Stimulated activated CD8-positive, alpha-beta memory T cell treated with anti-CD3 and anti-CD28 coated beads, Interleukin-4, amount 100 ng/mL, for 24 hours (primary cell): ENCODE measurements around the gene SLC25A39.

ENCODE experiments used
- DNase-seq: peaks from one replicate; pipeline ENCODE4 v3.0.0-alpha.2; 2020; ENCODE audit warnings: low read depth

The SLC25A39 gene

GRCh38 chr17:44312396-44313104 is 12.1 kb downstream of the SLC25A39 start:
- no peak for DNase-seq

- no peak for DNase-seq
These were observed 13.0 kb downstream of the SLC25A39 start for GRCh38 chr17:44311562-44312181.

- DNase-seq, result no peak
These were observed 13.8 kb downstream of the SLC25A39 start for GRCh38 chr17:44310609-44311376.

- no peak for DNase-seq
These were observed 14.4 kb downstream of the SLC25A39 start for GRCh38 chr17:44310188-44310587.

GRCh38 chr17:44309472-44309871 is 15.2 kb downstream of the SLC25A39 start:
- no peak for DNase-seq

GRCh38 chr17:44308865-44309264 is 15.8 kb downstream of the SLC25A39 start:
- no peak for DNase-seq

GRCh38 chr17:44308320-44308818 is 16.3 kb downstream of the SLC25A39 start, which contains the start of gene RUNDC3A:
RUNDC3A (plus strand) TSS chr17:44308601; CDS start chr17:44308833, 232 bp downstream.
- peak; percentile 80 for DNase-seq

- no peak for DNase-seq
These were observed 17.0 kb downstream of the SLC25A39 start for GRCh38 chr17:44307387-44308186.

GRCh38 chr17:44304651-44305050 is 20.0 kb downstream of the SLC25A39 start:
- no peak for DNase-seq

GRCh38 chr17:44297975-44298374 is 26.6 kb downstream of the SLC25A39 start:
- no peak for DNase-seq

GRCh38 chr17:44293509-44294226 is 31.0 kb downstream of the SLC25A39 start:
- no peak for DNase-seq

GRCh38 chr17:44287651-44288050 is 37.0 kb downstream of the SLC25A39 start:
- DNase-seq, result no peak

GRCh38 chr17:44284024-44284400 is 40.6 kb downstream of the SLC25A39 start:
- no peak for DNase-seq

GRCh38 chr17:44283344-44284023 is 41.1 kb downstream of the SLC25A39 start:
- DNase-seq, result no peak

- DNase-seq, result no peak
These were observed 42.4 kb downstream of the SLC25A39 start for GRCh38 chr17:44282264-44282663.

GRCh38 chr17:44281570-44281969 is 43.1 kb downstream of the SLC25A39 start:
- no peak for DNase-seq

- no peak for DNase-seq
These were observed 44.2 kb downstream of the SLC25A39 start for GRCh38 chr17:44280392-44280937.

GRCh38 chr17:44279666-44280391 is 44.8 kb downstream of the SLC25A39 start:
- DNase-seq, result peak; percentile 8

- DNase-seq, result no peak
These were observed 45.3 kb downstream of the SLC25A39 start for GRCh38 chr17:44279346-44279665.

- DNase-seq, result no peak
These were observed 46.6 kb downstream of the SLC25A39 start for GRCh38 chr17:44277976-44278375.
